HG03108 (cell line): ENCODE results near the gene MYO7B.
A peak's percentile ranks its signal among the peaks of the same experiment; 100 is the strongest.

ENCODE experiments used
- ATAC-seq: cut with Tn5 transposase; IDR thresholded peaks from one replicate; pipeline ENCODE4 v1.9.1; 2021; ENCODE audit warnings: moderate library complexity; ENCODE audit not compliant: unreplicated experiment

Gene MYO7B

GRCh38 chr2:127623388-127624319, 88.2 kb downstream of the MYO7B start:
- no peak for ATAC-seq

GRCh38 chr2:127624320-127624755, 88.9 kb downstream of the MYO7B start:
- no peak for ATAC-seq

GRCh38 chr2:127624756-127625571, 89.5 kb downstream of the MYO7B start:
- ATAC-seq = no peak

- ATAC-seq = no peak
Observed at GRCh38 chr2:127625572-127625951, 90.1 kb downstream of the MYO7B start.

GRCh38 chr2:127626175-127626574, 90.7 kb downstream of the MYO7B start:
- no peak for ATAC-seq

GRCh38 chr2:127626917-127627739, 91.6 kb downstream of the MYO7B start:
- no peak for ATAC-seq

GRCh38 chr2:127627740-127628571, 92.5 kb downstream of the MYO7B start:
- ATAC-seq = no peak

- ATAC-seq = no peak
Observed at GRCh38 chr2:127628767-127629614, 93.5 kb downstream of the MYO7B start.

- ATAC-seq = no peak
Observed at GRCh38 chr2:127629637-127630036, 94.2 kb downstream of the MYO7B start.

GRCh38 chr2:127630096-127630863, 94.8 kb downstream of the MYO7B start:
- no peak for ATAC-seq

GRCh38 chr2:127630864-127631540, 95.5 kb downstream of the MYO7B start:
- ATAC-seq = no peak

GRCh38 chr2:127631541-127631996, 96.1 kb downstream of the MYO7B start:
- no peak for ATAC-seq

- no peak for ATAC-seq
Observed at GRCh38 chr2:127631997-127632581, 96.6 kb downstream of the MYO7B start.

- ATAC-seq = peak; percentile 48
Observed at GRCh38 chr2:127632592-127633489, 97.4 kb downstream of the MYO7B start.

GRCh38 chr2:127633556-127634065, 98.1 kb downstream of the MYO7B start:
- ATAC-seq = no peak

GRCh38 chr2:127634066-127634617, 98.7 kb downstream of the MYO7B start:
- ATAC-seq = no peak
